ENCODE data around the gene MEPE.

Gene MEPE

DNA sequence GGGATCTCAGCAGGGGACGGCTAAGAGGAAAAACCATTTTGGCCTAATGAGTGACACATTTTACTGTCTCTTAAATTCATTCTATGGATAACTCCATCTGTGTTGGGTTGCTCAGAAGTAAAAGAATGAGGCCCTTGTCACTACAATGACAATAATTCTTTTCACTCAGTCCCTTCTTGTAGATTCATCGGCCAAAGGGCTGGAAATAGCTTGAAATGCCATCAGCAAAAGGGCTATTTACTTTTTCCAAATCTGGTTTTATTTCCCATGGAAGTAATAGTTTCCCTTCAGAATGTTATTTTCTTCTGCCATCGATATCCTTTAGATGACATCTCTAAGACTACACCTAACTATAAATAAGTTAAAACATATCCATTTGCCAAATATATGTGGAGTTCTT, 7.4 kb downstream of the MEPE start:
- no peak for DNase-seq (ENCODE audit: low spot score)

DNA sequence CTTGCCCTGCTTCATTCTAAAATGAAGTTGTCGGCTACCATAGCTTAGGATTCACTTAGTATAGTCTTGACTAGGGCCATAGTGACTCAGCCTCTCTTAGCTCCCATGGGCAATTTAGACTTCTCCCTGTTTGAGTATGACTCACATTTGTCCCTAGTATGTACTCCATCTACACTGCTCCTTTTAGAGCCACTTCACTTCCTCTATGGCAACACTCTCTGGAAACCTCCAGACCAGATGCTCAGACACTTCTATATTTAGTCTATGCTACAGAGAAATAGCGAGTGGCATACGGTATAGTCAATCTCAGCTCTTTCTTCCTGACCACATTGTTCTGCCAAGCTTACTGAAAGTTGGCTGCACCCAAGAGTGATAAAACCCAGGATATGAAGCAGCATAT, 11.2 kb downstream of the MEPE start:
- no peak for DNase-seq (ENCODE audit: low spot score)

DNA sequence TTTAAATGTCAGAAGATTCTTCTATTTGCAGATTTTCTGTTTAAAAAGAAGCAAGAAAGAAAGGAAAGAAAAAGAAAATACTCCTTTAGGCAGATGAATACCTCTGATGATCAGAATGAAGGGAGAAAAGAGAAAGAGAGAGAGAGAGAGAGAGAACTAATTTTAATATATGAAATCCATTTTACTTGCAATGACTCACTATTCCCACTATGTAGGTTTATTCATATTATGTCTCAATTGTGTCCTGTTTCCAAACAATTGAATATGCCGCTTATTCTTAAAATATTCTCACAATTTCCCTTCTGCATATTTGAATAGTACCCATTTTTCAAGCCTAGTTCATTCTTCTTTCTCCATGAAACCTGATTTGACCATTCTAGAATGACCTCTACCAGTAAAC, 11.7 kb downstream of the MEPE start:
- DNase-seq (ENCODE audit: low spot score), result no peak

DNA sequence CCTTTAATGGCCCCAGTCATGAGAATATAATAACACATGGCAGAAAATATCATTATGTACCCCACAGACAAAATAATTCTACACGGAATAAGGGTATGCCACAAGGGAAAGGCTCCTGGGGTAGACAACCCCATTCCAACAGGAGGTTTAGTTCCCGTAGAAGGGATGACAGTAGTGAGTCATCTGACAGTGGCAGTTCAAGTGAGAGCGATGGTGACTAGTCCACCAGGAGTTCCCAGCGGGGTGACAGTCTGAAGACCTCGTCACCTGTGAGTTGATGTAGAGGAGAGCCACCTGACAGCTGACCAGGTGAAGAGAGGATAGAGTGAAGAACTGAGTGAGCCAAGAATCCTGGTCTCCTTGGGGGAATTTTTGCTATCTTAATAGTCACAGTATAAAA, 13.5 kb downstream of the MEPE start:
- DNase-seq (ENCODE audit: low spot score), result no peak

DNA sequence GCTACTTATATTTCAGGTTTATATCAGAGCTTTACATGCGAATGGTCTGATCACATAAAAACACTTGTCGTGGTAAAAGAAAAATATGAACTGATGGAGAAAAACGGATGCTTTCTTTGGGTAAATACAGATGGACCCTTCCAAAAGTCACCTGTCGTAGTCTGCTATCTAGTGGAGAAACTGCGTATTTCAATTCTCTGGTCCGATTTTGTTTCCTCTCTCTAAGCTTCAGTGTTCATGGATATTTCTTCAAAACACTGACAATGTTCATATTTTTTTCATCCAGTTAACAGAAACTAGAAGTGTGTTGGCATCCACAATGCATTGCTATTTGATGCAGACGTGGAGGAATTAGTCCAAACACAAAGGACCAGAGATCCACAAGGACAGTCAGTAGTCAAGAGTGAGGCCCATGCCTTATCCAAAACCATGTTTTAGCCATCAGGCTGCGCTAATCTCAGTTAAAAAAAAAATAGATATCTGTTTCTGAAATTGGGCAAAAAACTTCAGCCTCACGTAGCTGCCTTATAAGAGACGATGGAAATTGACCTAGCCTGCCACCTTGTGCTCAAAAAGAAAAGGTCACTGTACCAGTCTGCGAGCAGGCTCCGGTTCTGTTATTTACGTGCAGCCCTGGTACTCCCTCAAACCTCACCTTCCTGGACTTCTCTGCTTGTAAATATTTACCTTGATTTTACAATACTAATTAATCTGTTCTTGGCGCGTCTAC, 16.0 kb downstream of the MEPE start:
- DNase-seq (ENCODE audit: low spot score), result peak; percentile 62

DNA sequence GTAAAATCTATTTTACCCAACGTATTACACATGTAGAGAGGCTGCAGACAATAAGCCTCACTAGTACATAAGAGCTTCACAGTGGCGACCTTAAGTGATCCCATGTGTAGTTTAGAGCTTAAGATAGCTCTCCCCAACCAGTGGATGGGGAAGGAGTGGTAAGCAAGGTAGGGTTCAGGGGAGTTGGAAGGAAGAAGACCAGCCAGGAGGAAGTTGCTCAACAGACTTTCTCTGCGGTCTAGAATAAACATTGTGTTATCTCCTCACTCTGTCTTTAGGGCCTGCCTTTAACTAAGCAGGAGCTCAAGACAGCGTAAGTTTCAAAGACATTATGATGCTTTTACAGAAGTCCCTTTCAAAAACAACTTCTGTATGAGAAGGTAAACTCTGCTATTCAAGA, 16.8 kb downstream of the MEPE start:
- DNase-seq (ENCODE audit: low spot score), result no peak

DNA sequence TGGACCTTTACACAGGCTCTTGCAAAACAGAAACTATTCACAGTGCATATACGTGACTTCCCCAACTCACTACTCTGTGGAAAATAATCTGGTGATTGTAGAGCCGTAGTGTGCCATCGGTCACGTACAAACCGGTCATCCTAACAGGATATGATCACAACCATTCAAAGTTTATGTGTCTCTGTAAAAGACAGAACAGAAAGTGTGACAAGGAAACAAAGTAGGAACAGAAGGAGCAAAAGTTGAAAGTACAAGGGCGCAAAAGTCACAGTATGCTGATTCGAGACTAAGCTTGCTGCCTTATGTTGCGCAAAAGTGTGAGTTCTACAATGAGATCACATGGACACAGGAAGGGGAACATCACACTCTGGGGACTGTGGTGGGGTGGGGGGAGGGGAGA, 18.6 kb downstream of the MEPE start:
- no peak for DNase-seq (ENCODE audit: low spot score)

DNA sequence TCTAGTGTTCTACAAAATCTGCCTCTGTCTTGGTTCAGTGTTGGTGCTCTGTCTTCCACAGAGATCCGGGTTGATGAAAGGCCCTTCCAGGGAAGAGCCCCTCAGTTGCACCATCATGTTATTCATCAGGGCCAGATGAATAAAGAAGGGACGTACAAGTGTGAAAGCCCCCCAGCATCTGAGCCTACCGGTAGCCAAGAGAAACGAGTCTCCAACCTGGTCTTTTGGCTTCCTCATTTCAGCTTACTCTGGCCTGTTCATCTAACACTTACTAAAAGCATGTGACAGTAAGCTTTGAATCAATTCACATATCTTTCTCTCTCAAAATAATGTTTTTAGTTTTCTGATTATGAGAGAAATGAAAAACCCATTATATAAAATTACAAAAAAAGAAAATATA, 19.2 kb downstream of the MEPE start:
- no peak for DNase-seq (ENCODE audit: low spot score)

DNA sequence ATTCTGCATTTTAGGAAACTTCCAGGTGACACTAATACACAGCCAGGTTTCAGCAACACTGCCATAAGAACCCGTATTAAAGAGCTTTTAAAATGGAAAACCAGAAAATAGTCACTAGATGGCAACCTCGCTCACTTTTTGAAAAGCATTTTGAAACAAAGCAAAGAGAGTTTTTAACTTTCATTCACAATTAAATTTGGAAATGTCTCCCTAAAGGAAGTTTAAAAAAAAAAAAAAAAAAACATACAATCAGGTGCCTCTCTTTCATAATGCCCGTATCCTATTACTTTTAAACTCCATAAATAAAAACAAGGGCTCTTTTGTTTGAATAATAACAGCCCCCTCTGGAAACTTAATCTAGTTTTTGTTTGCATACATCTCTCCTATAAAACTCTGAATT, 20.3 kb downstream of the MEPE start:
- DNase-seq (ENCODE audit: low spot score), result peak; percentile 57

DNA sequence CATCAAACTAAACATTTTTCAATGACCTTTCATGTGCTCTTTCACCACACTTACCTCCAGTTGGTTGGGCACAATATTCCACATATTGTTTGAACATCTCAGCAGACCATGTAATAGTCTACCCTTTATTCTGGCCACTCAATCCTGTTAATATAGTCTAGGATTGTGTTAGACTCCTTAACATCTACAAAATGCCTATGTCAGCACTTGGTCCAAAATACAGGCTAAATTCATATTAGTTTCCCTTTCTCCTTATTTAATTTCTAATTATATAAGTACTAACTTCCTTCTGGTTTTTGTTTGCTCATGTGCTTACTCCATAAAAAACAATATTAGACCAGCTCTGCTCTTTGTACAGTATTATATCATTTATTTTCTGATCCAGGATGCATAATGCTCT, 21.1 kb downstream of the MEPE start:
- DNase-seq (ENCODE audit: low spot score), result no peak

DNA sequence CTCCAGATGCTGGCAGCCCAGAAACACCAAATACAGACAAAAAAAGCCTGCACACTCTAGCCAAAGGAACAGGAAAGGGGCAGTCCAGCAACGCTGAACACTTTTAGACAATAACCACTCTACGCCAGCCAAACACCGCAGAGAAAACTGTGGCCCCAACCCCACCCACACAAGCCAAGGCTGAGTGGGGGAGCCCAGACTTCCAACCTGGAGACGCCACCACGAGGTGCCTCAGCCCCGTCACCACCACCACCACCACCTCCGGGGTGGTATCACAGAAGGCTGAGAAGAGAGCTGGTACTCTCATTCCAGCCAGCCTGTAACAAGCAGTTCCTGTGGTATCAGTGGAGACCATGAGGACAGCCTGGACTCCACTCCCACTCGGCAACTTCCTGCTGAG, 22.8 kb downstream of the MEPE start:
- no peak for DNase-seq (ENCODE audit: low spot score)

DNA sequence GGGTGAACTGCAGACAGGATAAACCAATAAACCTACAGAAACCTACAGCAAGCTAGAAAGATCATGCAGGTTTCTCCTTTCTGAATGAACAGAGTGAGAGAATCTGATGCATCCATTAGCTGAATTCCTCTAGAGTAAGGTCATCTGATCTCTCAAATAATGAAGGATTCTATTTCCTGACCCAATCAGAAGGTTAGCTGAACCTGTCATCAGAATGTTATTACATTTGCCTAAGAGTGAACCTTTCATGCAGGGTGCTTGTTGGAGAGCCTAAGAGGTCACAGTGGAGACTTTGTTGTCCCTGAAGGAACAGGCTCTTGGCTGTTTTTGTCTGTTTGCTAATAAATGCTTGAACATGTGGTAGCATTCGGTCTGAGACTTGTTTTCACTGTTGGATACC, 24.0 kb downstream of the MEPE start:
- no peak for DNase-seq (ENCODE audit: low spot score)

DNA sequence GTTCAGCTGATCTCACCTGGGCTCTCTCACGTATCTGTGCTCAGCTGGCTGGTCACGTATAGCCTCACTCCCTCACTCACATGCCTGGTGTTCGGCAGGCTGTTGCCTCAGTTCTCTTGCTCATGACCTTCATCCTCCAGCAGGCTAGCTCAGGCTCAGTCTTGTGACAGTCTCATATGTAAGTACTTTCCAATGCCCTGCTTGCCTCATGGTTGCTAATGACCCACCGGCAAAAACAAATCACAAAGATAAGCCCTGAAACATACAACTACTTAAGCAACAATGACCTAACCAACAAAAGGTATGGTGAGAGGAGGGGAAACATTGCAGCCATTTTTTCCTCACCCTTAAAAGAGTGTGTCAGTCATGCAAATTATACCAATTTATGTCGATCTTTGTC, 25.0 kb downstream of the MEPE start:
- DNase-seq (ENCODE audit: low spot score), result no peak

DNA sequence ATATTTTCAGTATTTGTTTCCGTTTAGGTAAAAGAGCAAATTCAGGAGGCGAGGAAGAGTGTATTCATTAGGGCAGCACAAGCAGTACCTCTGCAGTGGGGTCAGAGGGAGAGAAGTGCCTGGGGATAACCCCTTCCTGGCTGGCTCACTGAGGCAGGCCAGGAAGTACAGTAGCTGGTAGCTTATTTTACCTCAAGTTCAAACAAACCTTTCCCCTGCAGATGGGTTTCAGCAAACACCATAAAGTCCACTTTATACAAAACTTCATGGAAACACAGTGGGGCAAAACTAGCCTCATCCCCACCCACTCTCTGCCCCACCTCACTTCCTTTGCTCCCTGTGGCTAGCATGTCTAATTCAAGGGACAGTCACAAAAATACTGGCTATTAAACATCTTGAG, 29.5 kb downstream of the MEPE start:
- no peak for DNase-seq (ENCODE audit: low spot score)

DNA sequence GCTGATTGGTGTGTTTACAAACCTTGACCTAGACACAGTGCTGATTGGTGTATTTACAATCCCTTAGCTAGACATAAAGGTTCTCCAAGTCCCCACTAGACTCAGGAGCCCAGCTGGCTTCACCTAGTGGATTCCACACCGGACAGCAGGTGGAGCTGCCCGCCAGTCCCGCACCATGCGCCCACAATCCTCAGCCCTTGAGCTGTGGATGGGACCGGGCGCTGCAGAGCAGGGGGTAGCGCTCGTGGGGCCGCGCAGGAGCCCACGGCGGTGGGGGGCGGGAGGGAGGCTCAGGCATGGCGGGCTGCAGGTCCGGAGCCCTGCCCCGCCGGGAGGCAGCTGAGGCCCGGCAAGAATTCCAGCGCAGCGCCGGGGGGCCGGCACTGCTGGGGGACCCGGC, 30.7 kb downstream of the MEPE start:
- DNase-seq (ENCODE audit: low spot score), result no peak

DNA sequence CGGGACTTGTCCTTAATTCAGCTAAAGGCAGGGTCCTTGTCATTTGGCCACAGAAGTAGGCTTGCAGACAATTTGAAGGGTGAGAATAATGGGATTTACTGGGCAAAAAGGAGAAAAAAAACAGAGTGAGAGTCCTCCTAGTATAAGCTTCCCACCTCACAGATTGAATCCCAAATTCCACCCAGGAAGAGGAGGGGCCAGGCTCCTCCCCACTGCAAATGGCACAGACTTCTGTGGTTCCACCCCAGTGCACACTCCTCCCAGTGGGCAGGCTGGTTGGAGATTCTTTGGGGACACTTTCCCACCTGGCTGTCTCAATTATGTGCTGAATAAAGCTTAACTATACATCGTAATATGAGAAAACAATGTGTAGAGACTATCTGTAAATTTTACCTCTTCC, 31.6 kb downstream of the MEPE start:
- no peak for DNase-seq (ENCODE audit: low spot score)

DNA sequence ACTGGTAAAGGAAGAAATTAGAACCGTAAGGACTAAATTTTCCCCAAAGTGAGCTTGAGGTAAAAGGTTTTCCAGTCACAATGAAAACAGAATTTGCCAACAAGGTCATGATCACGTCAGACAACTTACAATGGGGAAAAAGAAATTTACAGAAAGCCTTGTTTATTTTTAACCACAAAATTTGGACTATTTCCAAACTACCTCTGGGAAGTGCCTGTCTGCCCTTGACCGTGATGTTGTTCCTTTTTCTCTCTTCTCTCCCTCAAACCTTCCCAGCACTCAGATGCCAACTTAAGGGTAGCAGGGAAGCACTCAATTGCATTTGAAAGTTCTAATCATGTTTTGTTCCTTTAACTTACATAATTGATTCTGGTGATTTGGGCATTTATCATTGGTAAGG, 32.5 kb downstream of the MEPE start:
- no peak for DNase-seq (ENCODE audit: low spot score)

DNA sequence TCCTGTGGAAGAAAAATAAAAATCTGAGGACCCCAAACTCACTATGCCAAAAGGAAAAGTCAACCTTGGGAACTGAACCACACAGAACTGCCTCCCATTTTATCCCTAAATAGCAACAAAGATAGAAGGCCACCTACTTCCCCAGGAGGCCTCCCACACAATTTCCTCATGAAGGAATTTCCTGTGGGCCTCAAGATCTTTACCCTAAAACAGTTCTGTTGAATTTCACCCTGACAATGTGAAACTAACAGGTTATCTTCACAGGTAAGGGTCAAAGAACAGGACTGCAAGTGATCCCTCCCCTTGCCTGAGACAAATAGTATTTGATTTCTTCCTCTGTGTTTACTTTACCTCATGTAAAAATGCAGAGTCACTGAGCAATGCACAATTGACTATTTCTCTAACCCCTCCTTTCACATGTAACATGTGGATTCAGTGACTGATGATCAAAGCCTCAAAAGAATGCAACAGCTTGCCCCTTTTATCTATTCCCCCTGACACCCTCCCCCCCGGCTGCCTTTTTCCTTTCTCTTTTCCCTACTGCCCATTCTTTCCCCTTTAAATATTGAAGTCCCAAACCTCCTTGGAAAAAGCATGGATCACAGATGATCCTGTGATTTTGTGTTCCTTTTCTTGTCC, 33.3 kb downstream of the MEPE start:
- no peak for DNase-seq (ENCODE audit: low spot score)

DNA sequence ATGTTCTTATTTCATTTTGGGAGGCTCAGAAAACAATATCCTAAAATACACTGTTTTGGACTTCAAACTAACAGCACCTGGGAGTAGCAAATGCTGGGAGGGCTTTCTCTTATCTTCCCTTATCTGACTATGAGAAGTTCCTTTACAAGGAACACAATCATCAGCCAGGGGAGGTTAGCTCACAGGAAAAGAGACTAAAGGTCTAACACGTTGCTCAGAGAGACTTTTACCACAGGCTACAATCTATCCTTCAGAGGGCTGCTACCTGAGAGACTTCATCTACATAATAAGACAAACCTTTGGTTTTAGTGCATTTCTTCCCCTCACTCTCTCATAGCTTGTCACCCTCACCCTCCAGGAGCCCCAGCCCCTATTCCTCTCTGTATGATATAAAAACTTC, 35.8 kb downstream of the MEPE start:
- no peak for DNase-seq (ENCODE audit: low spot score)

DNA sequence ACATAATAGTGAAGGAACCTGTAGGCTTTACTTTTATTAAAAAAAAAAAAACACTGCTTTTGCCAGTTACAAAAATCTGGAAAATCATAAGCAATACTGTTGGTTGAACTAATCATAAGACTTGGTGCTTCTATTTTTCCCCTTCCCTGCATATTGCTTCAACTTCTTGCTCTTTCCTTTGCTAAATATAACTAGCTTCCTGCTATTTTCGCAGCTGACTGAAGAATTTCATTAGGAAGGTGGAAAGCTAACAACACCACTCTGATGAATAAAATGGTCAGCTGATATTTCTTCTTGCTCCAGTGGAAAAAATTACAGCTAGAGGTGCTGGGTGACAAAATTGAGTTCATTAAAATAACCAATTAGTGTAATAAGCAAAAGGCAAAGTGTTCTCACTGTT, 39.3 kb downstream of the MEPE start:
- DNase-seq (ENCODE audit: low spot score), result no peak

DNA sequence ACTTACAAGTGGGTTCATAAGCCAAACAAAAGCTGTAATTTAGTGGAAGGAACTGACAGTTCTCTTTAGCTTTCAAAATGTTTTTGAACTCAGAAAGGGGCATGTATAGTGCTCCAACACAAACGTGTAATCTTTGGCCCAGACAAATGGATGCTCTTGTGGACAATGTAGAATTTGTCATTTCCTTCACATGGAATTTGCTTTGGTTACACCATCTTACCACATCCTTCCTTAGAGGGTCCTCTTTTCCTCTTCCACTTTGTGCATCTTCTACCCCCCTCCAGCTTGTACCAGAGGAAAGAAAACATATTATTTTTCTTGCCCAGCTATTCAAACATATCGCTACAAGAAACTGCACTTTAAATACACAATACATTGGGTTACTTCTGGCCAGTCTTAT, 42.4 kb downstream of the MEPE start:
- no peak for DNase-seq (ENCODE audit: low spot score)

DNA sequence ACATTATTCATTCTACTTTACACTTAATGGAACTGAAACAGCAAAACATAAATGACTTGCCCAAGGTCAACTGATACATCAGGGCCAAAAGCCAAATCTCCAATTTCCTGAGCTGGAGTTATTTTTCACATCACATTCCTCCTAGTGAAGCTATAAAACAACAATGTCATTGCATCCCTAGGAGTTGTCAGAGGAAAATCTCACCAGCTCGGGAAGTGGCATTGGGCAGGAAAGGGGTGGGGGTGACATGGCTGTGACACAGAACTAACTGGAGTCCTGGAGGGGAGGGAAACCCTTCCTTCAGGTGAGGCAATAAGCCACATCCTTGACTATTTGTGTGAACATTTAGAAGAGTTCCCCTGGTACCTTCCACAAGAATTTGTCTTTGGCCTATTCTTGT, 47.3 kb downstream of the MEPE start:
- no peak for DNase-seq (ENCODE audit: low spot score)

DNA sequence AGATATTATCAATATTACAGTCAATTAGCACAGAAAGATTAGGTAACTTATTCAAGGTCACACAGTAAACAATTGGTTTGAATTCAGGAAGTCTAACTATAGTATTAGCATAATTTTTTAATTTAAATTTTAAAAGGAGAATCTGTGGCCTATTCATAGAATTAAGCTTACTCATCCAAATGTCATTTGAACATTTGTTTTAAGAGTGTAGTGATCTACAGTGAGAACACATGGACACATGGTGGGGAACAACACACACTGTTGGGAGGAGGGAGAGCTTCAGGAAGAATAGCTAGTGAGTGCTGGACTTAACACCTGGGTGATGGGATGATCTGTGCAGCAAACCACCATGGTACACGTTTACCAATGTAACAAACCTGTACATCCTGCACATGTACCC, 48.3 kb downstream of the MEPE start:
- DNase-seq (ENCODE audit: low spot score), result no peak

DNA sequence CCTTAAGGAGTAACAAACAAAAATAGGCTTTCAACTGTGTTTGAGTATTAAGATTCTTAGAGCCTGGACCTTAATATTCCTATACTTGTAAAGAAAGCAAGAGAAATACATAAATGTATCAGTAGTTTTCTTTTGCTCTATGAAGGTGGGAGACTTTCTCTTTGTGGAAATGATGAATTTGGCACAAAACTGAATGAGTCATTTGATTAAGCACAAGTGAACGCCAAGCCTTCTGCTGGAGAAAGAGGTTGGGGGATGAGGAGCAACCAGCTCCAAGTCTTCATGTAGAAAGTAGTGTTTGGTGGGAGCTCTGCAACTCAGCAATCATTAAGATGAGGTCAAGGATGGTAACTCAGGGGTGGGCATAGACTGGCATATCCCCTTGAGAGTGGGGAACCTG, 49.6 kb downstream of the MEPE start:
- DNase-seq (ENCODE audit: low spot score), result no peak

All from NAMALWA (cell line).